SHP77 (cell line): ENCODE results near the gene PPP6R1.

Source experiments
- DNase-seq, 2 experiments: peaks; one replicate each; lab custom pipeline; 2025; lab: John Stamatoyannopoulos, UW

The PPP6R1 gene

GRCh38 chr19:55257461-55258420 lies 1.1 kb downstream of the PPP6R1 start:
- no peak for DNase-seq

GRCh38 chr19:55256562-55257460 lies 2.0 kb downstream of the PPP6R1 start:
- no peak for DNase-seq

- DNase-seq = no peak
These were observed 3.0 kb downstream of the PPP6R1 start for GRCh38 chr19:55255618-55256423.

DNA sequence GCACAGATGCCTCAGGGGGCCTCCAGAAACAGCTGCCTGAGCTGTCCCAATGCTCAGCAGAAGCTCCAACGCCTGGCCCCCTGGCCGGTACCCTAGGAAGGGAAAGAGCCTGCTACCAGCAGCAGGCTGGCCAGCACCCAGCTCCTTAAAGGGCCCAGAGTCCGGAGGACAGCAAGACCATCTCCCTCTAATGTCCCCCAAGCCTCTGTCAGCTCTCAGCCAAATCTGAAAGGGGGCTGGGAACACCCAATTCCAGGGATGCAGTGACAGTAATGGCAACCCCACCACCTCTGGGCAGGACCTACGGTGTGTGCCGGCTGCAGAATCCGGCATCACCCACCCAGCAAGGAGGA lies 4.2 kb downstream of the PPP6R1 start:
- no peak for DNase-seq

GRCh38 chr19:55253842-55254624 lies 4.8 kb downstream of the PPP6R1 start:
- DNase-seq = peak; percentile 51 to 66

- no peak for DNase-seq
These were observed 5.8 kb downstream of the PPP6R1 start for GRCh38 chr19:55252760-55253663.

DNA sequence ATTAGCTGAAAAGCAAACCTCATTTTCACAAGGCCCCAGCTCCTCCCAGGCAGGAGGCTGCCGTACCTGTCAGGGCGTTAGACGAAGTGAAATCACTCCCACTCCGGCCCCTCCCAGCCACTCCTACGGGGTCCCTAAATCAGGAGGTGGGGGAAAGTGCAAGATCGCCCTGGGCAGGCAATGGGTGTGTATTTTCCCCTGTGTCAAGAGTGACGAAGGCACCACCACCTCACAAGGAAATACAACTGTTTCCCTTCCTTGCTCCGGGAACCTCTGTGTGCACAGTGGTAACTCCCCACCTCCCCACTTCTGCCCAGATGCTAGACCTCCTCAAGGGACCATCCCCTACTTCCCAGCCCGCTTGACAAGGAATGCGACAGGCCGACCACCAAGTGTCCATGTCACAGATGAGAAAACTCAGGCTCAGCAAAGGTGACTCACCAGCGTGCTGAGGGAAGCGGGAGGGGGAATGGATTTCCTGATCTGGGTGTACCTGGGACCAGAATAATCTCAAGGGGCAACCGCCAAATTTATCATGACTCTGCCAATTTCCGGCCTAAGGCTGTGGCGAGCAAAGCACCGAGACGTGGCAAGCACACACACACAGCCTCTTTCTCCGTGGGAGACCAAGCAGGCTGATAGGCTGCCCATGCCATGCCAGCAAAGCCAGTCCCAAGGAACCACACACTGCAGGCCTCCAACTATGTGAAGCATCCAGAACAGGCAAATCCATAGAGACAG lies 7.3 kb downstream of the PPP6R1 start:
- DNase-seq = no peak

GRCh38 chr19:55250262-55251036 lies 8.4 kb downstream of the PPP6R1 start:
- no peak for DNase-seq

DNA sequence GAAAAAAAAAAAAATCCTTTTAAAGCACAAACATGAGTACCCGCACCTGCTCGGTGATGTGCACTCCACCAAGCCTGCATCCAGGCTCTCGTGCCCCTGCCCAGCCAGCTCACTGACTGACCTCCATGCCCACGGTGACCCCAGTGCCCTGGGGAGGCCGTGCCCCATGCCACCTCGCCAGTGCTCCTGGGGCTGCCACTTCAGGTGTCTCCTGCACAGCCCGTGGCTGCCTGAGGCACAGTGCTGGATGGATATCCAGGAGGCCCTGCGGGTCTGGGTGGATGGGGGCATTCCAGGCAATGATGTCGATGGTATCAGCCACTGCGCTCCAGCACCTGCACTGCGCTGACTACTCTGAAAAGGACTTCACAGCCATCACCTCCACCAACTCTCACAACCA lies 9.0 kb downstream of the PPP6R1 start:
- no peak for DNase-seq

DNA sequence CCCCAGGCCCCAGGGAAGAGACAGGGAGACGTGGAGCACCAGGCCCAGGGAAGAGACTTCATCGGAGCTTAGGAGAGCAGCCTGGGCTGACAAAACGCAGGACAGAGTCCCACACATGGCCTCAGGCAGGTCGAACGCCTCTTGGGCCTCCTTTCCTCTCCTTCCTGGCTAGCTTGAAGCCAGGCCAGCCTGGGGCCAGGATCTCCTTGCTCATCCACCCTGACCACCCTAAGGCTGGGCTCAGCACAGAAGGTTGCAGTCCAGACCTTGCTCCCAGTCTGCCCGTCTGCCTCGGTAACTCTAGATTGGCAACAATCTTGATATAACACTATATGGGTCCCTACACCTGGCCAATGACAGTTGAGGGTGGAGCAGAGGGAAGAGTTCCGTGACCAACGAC lies 10.1 kb downstream of the PPP6R1 start:
- DNase-seq = no peak

DNA sequence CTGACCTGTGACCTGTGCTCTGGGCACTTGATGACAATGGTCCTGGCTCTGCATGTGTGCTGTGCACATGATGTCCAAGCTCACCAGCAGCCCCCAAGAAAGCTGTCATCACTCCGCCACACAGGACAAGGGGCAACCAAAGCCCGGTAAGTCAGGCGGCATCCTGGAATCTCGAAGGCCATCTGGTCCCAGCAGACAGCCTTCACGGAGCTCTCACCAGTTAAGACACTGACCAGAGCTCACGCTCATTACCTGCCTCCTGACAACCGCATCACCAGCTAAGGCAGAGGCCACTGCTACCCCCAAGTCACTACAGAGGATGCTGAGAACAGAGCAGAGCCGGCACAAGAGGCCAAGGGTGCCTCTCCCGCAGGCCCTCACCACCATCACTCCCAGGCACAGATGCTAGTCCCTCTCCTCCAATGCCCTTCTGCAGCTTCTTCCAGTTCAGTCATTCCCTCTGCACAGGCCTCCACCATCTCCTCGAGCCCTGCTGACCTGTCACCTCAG lies 10.6 kb downstream of the PPP6R1 start:
- DNase-seq = no peak

DNA sequence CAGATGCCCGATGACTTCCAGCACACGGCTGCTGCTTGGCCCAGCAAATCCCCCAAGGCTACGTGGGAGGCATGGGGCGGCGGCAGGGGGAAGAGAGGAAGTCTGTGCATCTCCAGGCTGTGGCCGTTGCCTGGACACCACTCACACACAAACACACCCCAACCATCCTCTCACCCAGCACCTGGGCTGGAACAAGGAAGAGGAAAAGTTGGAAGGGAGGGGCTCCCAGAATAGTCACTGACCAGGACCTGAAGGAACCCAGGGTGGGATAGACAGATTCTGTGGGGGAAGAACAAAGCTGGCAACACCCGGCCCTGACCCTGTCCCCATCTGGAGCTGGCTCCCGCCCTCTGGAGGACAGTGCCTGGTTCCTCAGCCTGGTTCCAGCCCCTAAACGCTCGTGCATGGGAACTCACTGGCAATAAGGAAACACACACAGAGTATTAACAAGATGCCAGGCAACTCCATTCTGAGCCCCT lies 11.2 kb downstream of the PPP6R1 start:
- no peak for DNase-seq

DNA sequence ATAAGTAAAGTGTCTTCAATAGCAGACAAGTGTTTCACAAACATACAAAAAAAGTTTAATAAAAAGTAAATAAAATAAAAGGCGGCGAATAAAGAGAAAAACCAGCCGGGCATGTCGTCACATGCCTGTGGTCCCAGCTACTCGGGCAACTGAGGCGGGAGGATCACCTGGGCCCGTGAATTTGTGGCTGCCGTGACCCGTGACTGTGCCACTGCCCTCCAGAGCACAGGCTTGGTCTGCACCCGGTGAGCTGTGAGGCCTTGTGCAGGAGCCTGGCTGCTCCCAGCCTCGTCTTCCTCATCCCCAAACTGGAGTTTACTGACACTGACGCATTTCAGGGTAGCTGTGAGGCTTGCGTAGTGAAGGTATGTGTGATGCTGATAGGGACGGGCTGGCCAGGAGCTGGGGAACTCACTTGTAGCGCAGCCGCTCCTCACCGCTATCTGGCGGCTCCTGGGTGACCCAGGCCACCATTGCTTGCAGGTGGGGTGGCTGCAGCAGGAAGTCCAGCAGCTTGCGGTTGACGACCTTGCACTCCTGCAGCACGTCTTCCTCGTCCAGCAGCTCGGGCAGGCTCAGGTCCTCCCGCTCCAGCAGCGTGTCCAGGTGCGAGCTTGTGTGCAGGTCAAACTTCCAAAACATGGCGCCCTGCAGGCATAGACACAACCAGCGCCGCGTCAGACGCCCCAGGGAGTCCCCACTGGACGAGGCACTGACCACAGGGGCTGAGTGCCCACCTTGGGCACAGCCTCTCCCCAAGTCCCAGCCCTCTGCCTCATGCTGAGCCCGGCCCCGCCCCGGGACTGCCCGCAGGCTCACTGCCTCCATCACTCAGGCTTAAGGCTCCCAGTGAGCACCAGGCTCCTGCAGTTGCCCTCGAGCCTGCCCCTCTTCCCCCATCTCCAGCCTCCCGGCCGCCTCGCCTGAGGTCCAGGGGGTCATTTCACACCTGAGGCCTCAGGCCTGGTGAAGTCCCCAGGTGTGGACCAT lies 12.1 kb downstream of the PPP6R1 start:
- DNase-seq = no peak

- no peak for DNase-seq
These were observed 13.4 kb downstream of the PPP6R1 start for GRCh38 chr19:55245236-55245904.

- no peak for DNase-seq
These were observed 14.7 kb downstream of the PPP6R1 start for GRCh38 chr19:55244004-55244680.

- no peak for DNase-seq
These were observed 16.3 kb downstream of the PPP6R1 start for GRCh38 chr19:55242517-55242916.
